ENCODE results near the gene ZNF133. TPM values are rescaled to one million over a fixed set of nuclear protein-coding genes. Genes with fewer than 3 reads are reported as not detected.

Gene ZNF133
- total and polyA plus RNA-seq, 2 experiments from 2014 or later: 9.4 to 15.1 TPM

DNA sequence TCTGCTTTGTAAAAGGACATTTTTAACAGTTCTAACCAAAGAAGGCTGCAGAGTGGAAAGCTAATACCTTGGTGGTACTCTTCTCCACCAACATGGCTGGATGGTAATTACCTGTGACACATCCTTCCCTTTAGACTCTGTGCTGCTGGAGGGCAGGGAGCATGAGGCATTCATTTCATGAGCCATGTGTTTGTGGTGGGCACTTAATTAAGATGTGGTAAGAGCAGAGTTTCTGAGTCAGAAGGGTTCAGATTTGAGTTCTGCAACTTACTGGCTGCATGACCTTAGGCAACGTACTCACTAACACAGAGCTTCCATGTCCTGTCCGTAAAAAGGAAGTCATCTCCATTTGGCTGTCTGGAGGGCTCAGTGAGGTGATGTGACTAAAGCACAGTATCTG, 9.1 kb upstream of the ZNF133 start (continued):
- TF ChIP-seq, protein P1, sequence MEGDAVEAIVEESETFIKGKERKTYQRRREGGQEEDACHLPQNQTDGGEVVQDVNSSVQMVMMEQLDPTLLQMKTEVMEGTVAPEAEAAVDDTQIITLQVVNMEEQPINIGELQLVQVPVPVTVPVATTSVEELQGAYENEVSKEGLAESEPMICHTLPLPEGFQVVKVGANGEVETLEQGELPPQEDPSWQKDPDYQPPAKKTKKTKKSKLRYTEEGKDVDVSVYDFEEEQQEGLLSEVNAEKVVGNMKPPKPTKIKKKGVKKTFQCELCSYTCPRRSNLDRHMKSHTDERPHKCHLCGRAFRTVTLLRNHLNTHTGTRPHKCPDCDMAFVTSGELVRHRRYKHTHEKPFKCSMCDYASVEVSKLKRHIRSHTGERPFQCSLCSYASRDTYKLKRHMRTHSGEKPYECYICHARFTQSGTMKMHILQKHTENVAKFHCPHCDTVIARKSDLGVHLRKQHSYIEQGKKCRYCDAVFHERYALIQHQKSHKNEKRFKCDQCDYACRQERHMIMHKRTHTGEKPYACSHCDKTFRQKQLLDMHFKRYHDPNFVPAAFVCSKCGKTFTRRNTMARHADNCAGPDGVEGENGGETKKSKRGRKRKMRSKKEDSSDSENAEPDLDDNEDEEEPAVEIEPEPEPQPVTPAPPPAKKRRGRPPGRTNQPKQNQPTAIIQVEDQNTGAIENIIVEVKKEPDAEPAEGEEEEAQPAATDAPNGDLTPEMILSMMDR (conservative IDR thresholded peaks at IDR 0.05; ENCODE audit: low read depth in 2 of 2): no peak
- no peak for TF ChIP-seq CREB1 (CRISPR knock-in tag; IDR thresholded peaks at IDR 0.05; ENCODE audit: low read depth)
- TF ChIP-seq, protein P2, sequence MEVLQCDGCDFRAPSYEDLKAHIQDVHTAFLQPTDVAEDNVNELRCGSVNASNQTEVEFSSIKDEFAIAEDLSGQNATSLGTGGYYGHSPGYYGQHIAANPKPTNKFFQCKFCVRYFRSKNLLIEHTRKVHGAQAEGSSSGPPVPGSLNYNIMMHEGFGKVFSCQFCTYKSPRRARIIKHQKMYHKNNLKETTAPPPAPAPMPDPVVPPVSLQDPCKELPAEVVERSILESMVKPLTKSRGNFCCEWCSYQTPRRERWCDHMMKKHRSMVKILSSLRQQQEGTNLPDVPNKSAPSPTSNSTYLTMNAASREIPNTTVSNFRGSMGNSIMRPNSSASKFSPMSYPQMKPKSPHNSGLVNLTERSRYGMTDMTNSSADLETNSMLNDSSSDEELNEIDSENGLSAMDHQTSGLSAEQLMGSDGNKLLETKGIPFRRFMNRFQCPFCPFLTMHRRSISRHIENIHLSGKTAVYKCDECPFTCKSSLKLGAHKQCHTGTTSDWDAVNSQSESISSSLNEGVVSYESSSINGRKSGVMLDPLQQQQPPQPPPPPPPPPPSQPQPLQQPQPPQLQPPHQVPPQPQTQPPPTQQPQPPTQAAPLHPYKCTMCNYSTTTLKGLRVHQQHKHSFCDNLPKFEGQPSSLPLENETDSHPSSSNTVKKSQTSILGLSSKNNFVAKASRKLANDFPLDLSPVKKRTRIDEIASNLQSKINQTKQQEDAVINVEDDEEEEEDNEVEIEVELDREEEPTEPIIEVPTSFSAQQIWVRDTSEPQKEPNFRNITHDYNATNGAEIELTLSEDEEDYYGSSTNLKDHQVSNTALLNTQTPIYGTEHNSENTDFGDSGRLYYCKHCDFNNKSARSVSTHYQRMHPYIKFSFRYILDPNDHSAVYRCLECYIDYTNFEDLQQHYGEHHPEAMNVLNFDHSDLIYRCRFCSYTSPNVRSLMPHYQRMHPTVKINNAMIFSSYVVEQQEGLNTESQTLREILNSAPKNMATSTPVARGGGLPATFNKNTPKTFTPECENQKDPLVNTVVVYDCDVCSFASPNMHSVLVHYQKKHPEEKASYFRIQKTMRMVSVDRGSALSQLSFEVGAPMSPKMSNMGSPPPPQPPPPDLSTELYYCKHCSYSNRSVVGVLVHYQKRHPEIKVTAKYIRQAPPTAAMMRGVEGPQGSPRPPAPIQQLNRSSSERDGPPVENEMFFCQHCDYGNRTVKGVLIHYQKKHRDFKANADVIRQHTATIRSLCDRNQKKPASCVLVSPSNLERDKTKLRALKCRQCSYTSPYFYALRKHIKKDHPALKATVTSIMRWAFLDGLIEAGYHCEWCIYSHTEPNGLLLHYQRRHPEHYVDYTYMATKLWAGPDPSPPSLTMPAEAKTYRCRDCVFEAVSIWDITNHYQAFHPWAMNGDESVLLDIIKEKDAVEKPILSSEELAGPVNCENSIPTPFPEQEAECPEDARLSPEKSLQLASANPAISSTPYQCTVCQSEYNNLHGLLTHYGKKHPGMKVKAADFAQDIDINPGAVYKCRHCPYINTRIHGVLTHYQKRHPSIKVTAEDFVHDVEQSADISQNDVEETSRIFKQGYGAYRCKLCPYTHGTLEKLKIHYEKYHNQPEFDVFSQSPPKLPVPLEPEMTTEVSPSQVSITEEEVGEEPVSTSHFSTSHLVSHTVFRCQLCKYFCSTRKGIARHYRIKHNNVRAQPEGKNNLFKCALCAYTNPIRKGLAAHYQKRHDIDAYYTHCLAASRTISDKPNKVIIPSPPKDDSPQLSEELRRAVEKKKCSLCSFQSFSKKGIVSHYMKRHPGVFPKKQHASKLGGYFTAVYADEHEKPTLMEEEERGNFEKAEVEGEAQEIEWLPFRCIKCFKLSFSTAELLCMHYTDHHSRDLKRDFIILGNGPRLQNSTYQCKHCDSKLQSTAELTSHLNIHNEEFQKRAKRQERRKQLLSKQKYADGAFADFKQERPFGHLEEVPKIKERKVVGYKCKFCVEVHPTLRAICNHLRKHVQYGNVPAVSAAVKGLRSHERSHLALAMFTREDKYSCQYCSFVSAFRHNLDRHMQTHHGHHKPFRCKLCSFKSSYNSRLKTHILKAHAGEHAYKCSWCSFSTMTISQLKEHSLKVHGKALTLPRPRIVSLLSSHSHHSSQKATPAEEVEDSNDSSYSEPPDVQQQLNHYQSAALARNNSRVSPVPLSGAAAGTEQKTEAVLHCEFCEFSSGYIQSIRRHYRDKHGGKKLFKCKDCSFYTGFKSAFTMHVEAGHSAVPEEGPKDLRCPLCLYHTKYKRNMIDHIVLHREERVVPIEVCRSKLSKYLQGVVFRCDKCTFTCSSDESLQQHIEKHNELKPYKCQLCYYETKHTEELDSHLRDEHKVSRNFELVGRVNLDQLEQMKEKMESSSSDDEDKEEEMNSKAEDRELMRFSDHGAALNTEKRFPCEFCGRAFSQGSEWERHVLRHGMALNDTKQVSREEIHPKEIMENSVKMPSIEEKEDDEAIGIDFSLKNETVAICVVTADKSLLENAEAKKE (CRISPR knock-in tag; IDR thresholded peaks at IDR 0.05): no peak
- TF ChIP-seq JUNB (IDR thresholded peaks at IDR 0.05; ENCODE audit: unreplicated experiment): no peak

GRCh38 chr20:18284805-18285533, 3.4 kb upstream of the ZNF133 start:
- no peak overlapping the region for H2AFZ ChIP-seq
- Mint-ChIP-seq H3K9me3 (peaks cover 24% of the 10 kb centered on the region), H3K4me3 (no peak overlapping the region; the same call in 2 of the 3 replicates), H3K36me3 (ENCODE audit: low read depth) (no peaks in the 10 kb centered on the region), H3K27me3 (ENCODE audit: insufficient read depth, low read depth, poor library complexity) (peaks cover 11% of the 10 kb centered on the region), H3K27ac (no peak overlapping the region), H3K4me1 (peaks cover 9% of the 10 kb centered on the region)
- H3K4me3 ChIP-seq: no peak overlapping the region
- DNase-seq (ENCODE audit: low spot score) (peak; percentile 38), ATAC-seq (no peak)
- no peaks in the 10 kb centered on the region for H3K27me3 ChIP-seq (ENCODE audit: insufficient read depth)
- no peaks in the 10 kb centered on the region; the same call in 1 of the 2 replicates for H3K4me1 ChIP-seq (ENCODE audit: insufficient read depth)
- peaks cover 7% of the 10 kb centered on the region for H3F3A ChIP-seq (replicated peaks; ENCODE audit: low read depth)
- H3K36me3 ChIP-seq (ENCODE audit: insufficient read depth): no peaks in the 10 kb centered on the region
- H3K79me2 ChIP-seq (replicated peaks; ENCODE audit: insufficient read depth): peaks cover 14% of the 10 kb centered on the region
- H3K9me2 ChIP-seq (ENCODE audit: insufficient read depth): peaks cover 11% of the 10 kb centered on the region; the same call in 1 of the 2 replicates
- H3K4me2 ChIP-seq: no peak overlapping the region
- H4K20me1 ChIP-seq (replicated peaks; ENCODE audit: insufficient read depth): no peaks in the 10 kb centered on the region
- no peak overlapping the region for H3K27ac ChIP-seq (ENCODE audit: low read depth)
- TF ChIP-seq ZNF114 (CRISPR knock-in tag; IDR thresholded peaks at IDR 0.05) (no peak), ZNF331 (CRISPR knock-in tag; IDR thresholded peaks at IDR 0.05; ENCODE audit: low read depth) (no peak)
- TF ChIP-seq, protein P2 (CRISPR knock-in tag; IDR thresholded peaks at IDR 0.05): no peak

All from GM23338 (cell line).